Measurements from ENCODE around the gene IMPDH2. TPM values are rescaled to one million over a fixed set of nuclear protein-coding genes. Genes with fewer than 3 reads are reported as not detected.

The IMPDH2 gene
- total and polyA plus RNA-seq, 3 experiments from 2014 or later = 76.1 to 457 (median 448) TPM

GRCh38 chr3:49026536-49026935 lies 2.7 kb downstream of the IMPDH2 start:
- H3K4me3 ChIP-seq (ENCODE audit: low read length) = no peak overlapping the region
- peaks cover 0 to 69% (median 11%) of the 10 kb centered on the region in 3 donors for H3K36me3 Mint-ChIP-seq
- ChIA-PET POLR2A (interaction anchor here (0.5 to 1.2 kb wide), 2 partner anchors 37 to 104 kb away, joined by 3 to 4 read pairs; partner anchors contain the start of gene P4HTM), CTCF (interaction anchor here (1.0 to 7.7 kb wide), 3 partner anchors 9 to 39 kb away, joined by 3 to 121 read pairs (median 5); partner anchors contain the start of gene WDR6)
- H3K27me3 Mint-ChIP-seq = peaks cover 0 to 2% of the 10 kb centered on the region in 2 donors
- H3K36me3 ChIP-seq (ENCODE audit: insufficient read depth, low read length) = peaks cover 38% of the 10 kb centered on the region
- H3K9me3 Mint-ChIP-seq = peaks cover 0 to 2% (median 0%) of the 10 kb centered on the region in 5 donors
- H3K4me3 Mint-ChIP-seq = peak overlapping the region in 2 of 7 donors; percentile 5 to 87
- no peaks in the 10 kb centered on the region for H3K9me3 ChIP-seq (ENCODE audit: low read length)
- peak overlapping the region in 6 of 8 donors; percentile 56 to 95 (median 74) for H3K27ac Mint-ChIP-seq
- no peak overlapping the region for H3K27ac ChIP-seq (ENCODE audit: low read depth, low read length)
- H3K27me3 ChIP-seq (ENCODE audit: insufficient read depth, low read length, poor library complexity, severe bottlenecking) = no peaks in the 10 kb centered on the region
- DNase-seq = no peak
- H3K4me1 Mint-ChIP-seq = peaks cover 33 to 67% (median 39%) of the 10 kb centered on the region in 3 donors
- H3K4me1 ChIP-seq (ENCODE audit: insufficient read depth, low read length) = peaks cover 26% of the 10 kb centered on the region

- Mint-ChIP-seq H3K27ac (peak overlapping the region in 4 of 8 donors; percentile 26 to 95 (median 55)), H3K4me3 (peak overlapping the region in 2 of 7 donors; percentile 45 to 87), H3K27me3 (peaks cover 0 to 2% of the 10 kb centered on the region in 2 donors), H3K9me3 (peaks cover 0 to 2% (median 0%) of the 10 kb centered on the region in 5 donors), H3K4me1 (peaks cover 35 to 70% (median 39%) of the 10 kb centered on the region in 3 donors), H3K36me3 (peaks cover 0 to 68% (median 10%) of the 10 kb centered on the region in 3 donors)
- DNase-seq = no peak
- POLR2A ChIA-PET = interaction anchor here (0.5 to 1.3 kb wide), 3 partner anchors 36 to 103 kb away, joined by 3 to 4 read pairs (median 3); partner anchors contain the start of genes P4HTM and QRICH1
- no peak overlapping the region for H3K27ac ChIP-seq (ENCODE audit: low read depth, low read length)
- CTCF ChIA-PET = interaction anchor here (1.0 to 7.7 kb wide), 4 partner anchors 9 to 38 kb away, joined by 3 to 121 read pairs (median 5); partner anchors contain the start of gene WDR6
- H3K4me3 ChIP-seq (ENCODE audit: low read length) = no peak overlapping the region
- peaks cover 33% of the 10 kb centered on the region for H3K36me3 ChIP-seq (ENCODE audit: insufficient read depth, low read length)
- H3K4me1 ChIP-seq (ENCODE audit: insufficient read depth, low read length) = peaks cover 26% of the 10 kb centered on the region
- no peaks in the 10 kb centered on the region for H3K27me3 ChIP-seq (ENCODE audit: insufficient read depth, low read length, poor library complexity, severe bottlenecking)
- no peaks in the 10 kb centered on the region for H3K9me3 ChIP-seq (ENCODE audit: low read length)
Observed at GRCh38 chr3:49025793-49026520, 3.2 kb downstream of the IMPDH2 start.

- Mint-ChIP-seq H3K4me3 (peak overlapping the region in 2 of 7 donors; percentile 68 to 87), H3K27ac (peak overlapping the region in 5 of 8 donors; percentile 26 to 95 (median 61)), H3K36me3 (peaks cover 0 to 65% (median 10%) of the 10 kb centered on the region in 3 donors), H3K4me1 (peaks cover 37 to 76% (median 42%) of the 10 kb centered on the region in 3 donors), H3K9me3 (peaks cover 0 to 2% (median 0%) of the 10 kb centered on the region in 5 donors), H3K27me3 (peaks cover 0 to 2% of the 10 kb centered on the region in 2 donors)
- CTCF ChIA-PET = interaction anchor here (1.1 to 7.7 kb wide), 2 partner anchors 16 to 37 kb away, joined by 5 to 121 read pairs; partner anchors contain the start of gene WDR6
- DNase-seq = peak in 1 of 5 donors; percentile 43
- Histone ChIP-seq H3K4me3 (ENCODE audit: low read length) (no peak overlapping the region), H3K27ac (ENCODE audit: low read depth, low read length) (no peak overlapping the region), H3K27me3 (ENCODE audit: insufficient read depth, low read length, poor library complexity, severe bottlenecking) (no peaks in the 10 kb centered on the region), H3K9me3 (ENCODE audit: low read length) (no peaks in the 10 kb centered on the region), H3K36me3 (ENCODE audit: insufficient read depth, low read length) (peaks cover 27% of the 10 kb centered on the region), H3K4me1 (ENCODE audit: insufficient read depth, low read length) (peaks cover 30% of the 10 kb centered on the region)
- POLR2A ChIA-PET = interaction anchor here (1.3 to 4.6 kb wide), 2 partner anchors 36 to 69 kb away, joined by 3 to 45 read pairs; partner anchors contain the start of genes P4HTM and QRICH1
Observed at GRCh38 chr3:49025005-49025792, 4.0 kb downstream of the IMPDH2 start.

GRCh38 chr3:49024449-49024848 lies 4.7 kb downstream of the IMPDH2 start:
- H3K27me3 Mint-ChIP-seq = peaks cover 0 to 2% of the 10 kb centered on the region in 2 donors
- CTCF ChIA-PET = interaction anchor here (1.1 to 7.7 kb wide), 4 partner anchors 15 to 69 kb away, joined by 3 to 121 read pairs (median 16); partner anchors contain the start of genes QRICH1 and WDR6
- Histone ChIP-seq H3K27ac (ENCODE audit: low read depth, low read length) (no peak overlapping the region), H3K4me1 (ENCODE audit: insufficient read depth, low read length) (peaks cover 34% of the 10 kb centered on the region), H3K4me3 (ENCODE audit: low read length) (no peak overlapping the region), H3K36me3 (ENCODE audit: insufficient read depth, low read length) (peaks cover 27% of the 10 kb centered on the region), H3K27me3 (ENCODE audit: insufficient read depth, low read length, poor library complexity, severe bottlenecking) (no peaks in the 10 kb centered on the region), H3K9me3 (ENCODE audit: low read length) (no peaks in the 10 kb centered on the region)
- no peak for DNase-seq
- H3K4me3 Mint-ChIP-seq = peak overlapping the region in 2 of 7 donors; percentile 68 to 87
- POLR2A ChIA-PET = interaction anchor here (0.6 to 4.6 kb wide), 2 partner anchors 16 to 35 kb away, joined by 3 to 45 read pairs; partner anchors contain the start of gene P4HTM
- peak overlapping the region in 4 of 8 donors; percentile 17 to 95 (median 62) for H3K27ac Mint-ChIP-seq
- H3K36me3 Mint-ChIP-seq = peaks cover 0 to 59% (median 10%) of the 10 kb centered on the region in 3 donors
- peaks cover 0 to 2% (median 0%) of the 10 kb centered on the region in 5 donors for H3K9me3 Mint-ChIP-seq
- peaks cover 41 to 80% (median 46%) of the 10 kb centered on the region in 3 donors for H3K4me1 Mint-ChIP-seq

- H3K27ac ChIP-seq (ENCODE audit: low read depth, low read length) = no peak overlapping the region
- H3K36me3 ChIP-seq (ENCODE audit: insufficient read depth, low read length) = peaks cover 27% of the 10 kb centered on the region
- H3K4me1 ChIP-seq (ENCODE audit: insufficient read depth, low read length) = peaks cover 38% of the 10 kb centered on the region
- no peaks in the 10 kb centered on the region for H3K9me3 ChIP-seq (ENCODE audit: low read length)
- H3K9me3 Mint-ChIP-seq = no peaks in the 10 kb centered on the region
- peaks cover 38 to 76% (median 42%) of the 10 kb centered on the region in 3 donors for H3K4me1 Mint-ChIP-seq
- ChIA-PET POLR2A (interaction anchor here (0.6 to 4.6 kb wide), 3 partner anchors 15 to 70 kb away, joined by 3 to 45 read pairs (median 35); partner anchors contain the start of genes P4HTM and QRICH1), CTCF (interaction anchor here (1.1 to 7.7 kb wide), 5 partner anchors 14 to 70 kb away, joined by 3 to 121 read pairs (median 7); partner anchors contain the start of genes P4HTM, QRICH1 and WDR6)
- peaks cover 0 to 2% of the 10 kb centered on the region in 2 donors for H3K27me3 Mint-ChIP-seq
- no peak for DNase-seq
- no peaks in the 10 kb centered on the region for H3K27me3 ChIP-seq (ENCODE audit: insufficient read depth, low read length, poor library complexity, severe bottlenecking)
- peak overlapping the region; percentile 27 to 97 (median 89) for H3K4me3 Mint-ChIP-seq
- peaks cover 0 to 55% (median 10%) of the 10 kb centered on the region in 3 donors for H3K36me3 Mint-ChIP-seq
- peak overlapping the region in 7 of 8 donors; percentile 29 to 98 (median 71) for H3K27ac Mint-ChIP-seq
- H3K4me3 ChIP-seq (ENCODE audit: low read length) = no peak overlapping the region
Observed at GRCh38 chr3:49023775-49024174, 5.4 kb downstream of the IMPDH2 start.

- ChIA-PET POLR2A (interaction anchor here (0.7 to 4.6 kb wide), 7 partner anchors 14 to 98 kb away, joined by 3 to 79 read pairs (median 8); partner anchors contain the start of genes P4HTM, QRICH1, USP19 and WDR6), CTCF (interaction anchor here (0.8 to 7.7 kb wide), 18 partner anchors 9 to 317 kb away, joined by 3 to 121 read pairs (median 5); partner anchors contain the start of genes KLHDC8B, P4HTM, QARS1 and QRICH1)
- H3K9me3 Mint-ChIP-seq = no peaks in the 10 kb centered on the region
- Histone ChIP-seq H3K4me1 (ENCODE audit: insufficient read depth, low read length) (peaks cover 31% of the 10 kb centered on the region), H3K27me3 (ENCODE audit: insufficient read depth, low read length, poor library complexity, severe bottlenecking) (no peaks in the 10 kb centered on the region), H3K4me3 (ENCODE audit: low read length) (peak overlapping the region; percentile 95), H3K9me3 (ENCODE audit: low read length) (no peaks in the 10 kb centered on the region), H3K36me3 (ENCODE audit: insufficient read depth, low read length) (peaks cover 27% of the 10 kb centered on the region), H3K27ac (ENCODE audit: low read depth, low read length) (peak overlapping the region; percentile 99)
- DNase-seq = no peak
- peak overlapping the region; percentile 95 to 98 (median 98) for H3K27ac Mint-ChIP-seq
- H3K4me3 Mint-ChIP-seq = peak overlapping the region; percentile 89 to 97 (median 94)
- peaks cover 30 to 70% (median 34%) of the 10 kb centered on the region in 3 donors for H3K4me1 Mint-ChIP-seq
- peaks cover 0 to 2% of the 10 kb centered on the region in 2 donors for H3K27me3 Mint-ChIP-seq
- peaks cover 0 to 58% (median 10%) of the 10 kb centered on the region in 3 donors for H3K36me3 Mint-ChIP-seq
Observed at GRCh38 chr3:49022688-49023171, 6.5 kb downstream of the IMPDH2 start.

All from CD8-positive, alpha-beta memory T cell (primary cell).